ENCODE results near the gene STPG1. TPM values are rescaled to one million over a fixed set of nuclear protein-coding genes. Genes with fewer than 3 reads are reported as not detected.

STPG1 gene
- total RNA-seq, 3 donors from 2014 or later: 3.6 to 6.9 (median 4.6) TPM

GRCh38 chr1:24415334-24415909 lies 1.8 kb upstream of the STPG1 start, which contains the start of gene NIPAL3:
Gene NIPAL3, plus strand, starts transcription at chr1:24415802. Its CDS starts 3,746 bp downstream, at chr1:24419548.
- H3K4me1 ChIP-seq: peaks cover 6 to 8% of the 10 kb centered on the region in 2 donors
- H3K27me3 ChIP-seq: no peaks in the 10 kb centered on the region
- intact Hi-C loops (cut with DNase I; ENCODE audit: low total_unique reads): no loop called here
- H3K9me3 ChIP-seq: no peaks in the 10 kb centered on the region
- no peaks in the 10 kb centered on the region for H3K36me3 ChIP-seq
- TF ChIP-seq POLR2AphosphoS5 (IDR thresholded peaks at IDR 0.05) (peak; percentile 45 to 62 (median 60)), CTCF (IDR thresholded peaks at IDR 0.05) (peak; percentile 61 to 86 (median 85)), POLR2A (IDR thresholded peaks at IDR 0.05) (no peak)
- H3K4me3 ChIP-seq: peak within 1 kb of the TSS; percentile 65 to 75 (median 67)
- peak within 1 kb of the TSS; percentile 56 to 82 for H3K27ac ChIP-seq
- peak; percentile 96 to 97 for DNase-seq (ENCODE audit: low spot score in 2 of 2)

- no peaks in the 10 kb centered on the region for H3K27me3 ChIP-seq
- no peaks in the 10 kb centered on the region for H3K36me3 ChIP-seq
- H3K9me3 ChIP-seq: no peaks in the 10 kb centered on the region
- no peak for DNase-seq (ENCODE audit: low spot score in 2 of 2)
- peak overlapping the region; percentile 56 to 82 for H3K27ac ChIP-seq
- H3K4me3 ChIP-seq: peak overlapping the region; percentile 65 to 75 (median 67)
- H3K4me1 ChIP-seq: peaks cover 6 to 8% of the 10 kb centered on the region in 2 donors
- TF ChIP-seq CTCF (IDR thresholded peaks at IDR 0.05): no peak
- intact Hi-C loops (cut with DNase I; ENCODE audit: low total_unique reads): no loop called here
Measured at GRCh38 chr1:24414775-24415333, 1.3 kb upstream of the STPG1 start.

GRCh38 chr1:24412408-24412807 lies 1.2 kb downstream of the STPG1 start:
- Histone ChIP-seq H3K9me3 (no peaks in the 10 kb centered on the region), H3K36me3 (no peaks in the 10 kb centered on the region), H3K4me3 (no peak overlapping the region), H3K27me3 (no peaks in the 10 kb centered on the region), H3K4me1 (peaks cover 5 to 8% of the 10 kb centered on the region in 2 donors), H3K27ac (no peak overlapping the region)
- TF ChIP-seq CTCF (IDR thresholded peaks at IDR 0.05) (no peak), POLR2AphosphoS5 (IDR thresholded peaks at IDR 0.05) (no peak), POLR2A (IDR thresholded peaks at IDR 0.05) (no peak)
- intact Hi-C loops (cut with DNase I; ENCODE audit: low total_unique reads): no loop called here
- DNase-seq (ENCODE audit: low spot score in 2 of 2): no peak

GRCh38 chr1:24411963-24412362 lies 1.6 kb downstream of the STPG1 start:
- Histone ChIP-seq H3K4me3 (no peak overlapping the region), H3K4me1 (peaks cover under 1 to 5% of the 10 kb centered on the region in 2 donors), H3K9me3 (no peaks in the 10 kb centered on the region), H3K36me3 (no peaks in the 10 kb centered on the region), H3K27ac (no peak overlapping the region), H3K27me3 (no peaks in the 10 kb centered on the region)
- DNase-seq (ENCODE audit: low spot score in 2 of 2): no peak
- intact Hi-C loops (cut with DNase I; ENCODE audit: low total_unique reads): no loop called here
- no peak for TF ChIP-seq POLR2AphosphoS5 (IDR thresholded peaks at IDR 0.05)
- no peak for TF ChIP-seq CTCF (IDR thresholded peaks at IDR 0.05)
- TF ChIP-seq POLR2A (IDR thresholded peaks at IDR 0.05): no peak

- Histone ChIP-seq H3K27me3 (no peaks in the 10 kb centered on the region), H3K9me3 (no peaks in the 10 kb centered on the region), H3K36me3 (no peaks in the 10 kb centered on the region), H3K4me1 (no peaks in the 10 kb centered on the region), H3K27ac (no peak overlapping the region), H3K4me3 (no peak overlapping the region)
- no peak for DNase-seq (ENCODE audit: low spot score in 2 of 2)
- intact Hi-C loops (cut with DNase I; ENCODE audit: low total_unique reads): no loop called here
- TF ChIP-seq POLR2A (IDR thresholded peaks at IDR 0.05) (no peak), CTCF (IDR thresholded peaks at IDR 0.05) (no peak), POLR2AphosphoS5 (IDR thresholded peaks at IDR 0.05) (no peak)
Measured at GRCh38 chr1:24410750-24411149, 2.8 kb downstream of the STPG1 start.

All from breast epithelium (tissue), 4 donors.